ENCODE measurements around the gene FRMD4B.
"Not testable (repeated sequence)": the region's sequence is repeated elsewhere in the genome, so short reads cannot be mapped to it uniquely, and the experiment has no call there.

The FRMD4B gene

GRCh38 chr3:69276884-69277283 is 109.0 kb downstream of the FRMD4B start:
- no peak for DNase-seq

GRCh38 chr3:69276191-69276590 is 109.7 kb downstream of the FRMD4B start:
- not testable (repeated sequence) for DNase-seq

DNA sequence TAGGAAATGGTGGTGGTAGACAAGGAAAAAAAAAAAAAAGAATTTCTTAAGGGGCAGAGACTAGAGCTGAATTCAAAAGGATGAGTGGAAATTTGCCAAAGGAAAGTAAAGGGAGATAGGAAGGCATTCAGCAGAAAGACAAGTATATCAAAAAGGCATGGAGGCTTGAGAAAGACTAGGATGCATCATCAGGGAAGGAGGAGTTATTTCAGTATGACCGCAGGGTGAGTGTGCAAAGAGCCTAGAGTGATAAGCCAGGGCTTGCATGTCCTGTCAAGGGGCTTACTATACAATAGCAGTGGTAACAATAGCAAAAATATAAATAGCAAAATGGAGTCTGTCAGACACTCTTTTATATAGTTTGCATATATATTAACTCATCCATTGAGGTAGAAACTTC is 112.0 kb downstream of the FRMD4B start:
- DNase-seq: no peak

DNA sequence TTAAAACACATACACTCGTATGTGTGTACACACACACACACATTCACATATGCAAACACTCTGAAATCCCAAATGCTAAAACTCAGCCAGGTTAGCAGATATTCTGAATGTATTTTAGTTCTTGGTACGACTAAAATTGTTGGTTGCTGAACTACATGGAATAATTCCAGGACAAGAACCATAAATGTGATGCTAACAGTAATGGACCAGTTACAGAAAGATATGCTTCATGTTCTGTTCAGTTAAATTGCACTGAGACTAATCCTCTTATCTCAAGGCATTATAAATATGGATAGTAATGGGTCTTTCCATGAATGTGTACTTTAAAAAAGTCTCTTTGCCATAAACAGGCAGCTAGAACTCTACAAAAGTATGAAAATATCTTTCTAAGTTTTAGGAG is 113.3 kb downstream of the FRMD4B start:
- no peak for DNase-seq

- no peak for DNase-seq
Observed at GRCh38 chr3:69271098-69271497, 114.8 kb downstream of the FRMD4B start.

- no peak for DNase-seq
Observed at GRCh38 chr3:69266585-69266984, 119.3 kb downstream of the FRMD4B start.

DNA sequence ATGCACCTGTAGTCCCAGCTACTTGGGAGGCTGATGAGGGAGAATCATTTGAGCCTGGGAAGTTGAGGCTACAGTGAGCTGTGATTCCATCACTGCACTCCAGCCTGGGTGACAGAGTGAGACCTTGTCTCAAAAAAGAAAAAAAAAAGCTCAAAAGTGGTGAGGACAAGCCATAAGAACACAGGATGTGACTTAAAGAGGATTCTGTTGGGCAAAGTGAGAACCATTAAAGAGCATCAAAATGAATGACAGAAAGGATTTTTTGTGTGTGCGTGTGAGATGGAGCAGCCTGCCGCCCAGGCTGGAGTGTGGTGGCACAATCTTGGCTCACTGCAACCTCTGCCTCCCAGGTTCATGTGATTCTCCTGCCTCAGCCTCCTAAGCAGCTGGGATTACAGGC is 119.8 kb downstream of the FRMD4B start:
- not testable (repeated sequence) for DNase-seq

DNA sequence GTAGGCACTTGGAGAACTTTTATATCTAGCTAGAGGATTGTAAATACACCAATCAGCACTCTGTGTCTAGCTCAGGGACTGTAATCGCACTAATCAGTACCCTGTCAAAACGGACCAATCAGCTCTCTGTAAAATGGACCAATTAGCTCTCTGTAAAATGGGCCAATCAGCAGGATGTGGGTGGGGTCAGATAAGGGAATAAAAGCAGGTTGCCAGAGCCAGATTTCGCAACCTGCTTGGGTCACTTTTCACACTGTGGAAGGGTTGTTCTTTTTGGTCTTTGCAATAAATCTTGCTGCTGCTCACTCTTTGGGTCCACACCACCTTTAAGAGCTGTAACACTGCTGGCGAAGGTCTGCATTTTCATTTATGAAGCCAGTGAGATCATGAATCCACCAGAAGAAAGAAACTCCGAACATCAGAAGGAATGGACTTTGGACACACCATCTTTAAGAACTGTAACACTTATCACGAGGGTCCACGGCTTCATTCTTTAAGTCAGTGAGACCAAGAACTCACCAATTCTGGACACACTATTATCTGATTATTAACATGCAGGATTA is 125.0 kb downstream of the FRMD4B start:
- DNase-seq: not testable (repeated sequence)

- no peak for DNase-seq
Observed at GRCh38 chr3:69260216-69260787, 125.6 kb downstream of the FRMD4B start.

- no peak for DNase-seq
Observed at GRCh38 chr3:69259125-69259524, 126.8 kb downstream of the FRMD4B start.

GRCh38 chr3:69255928-69256327 is 130.0 kb downstream of the FRMD4B start:
- DNase-seq: no peak

GRCh38 chr3:69254351-69254750 is 131.5 kb downstream of the FRMD4B start:
- no peak for DNase-seq

GRCh38 chr3:69252631-69253030 is 133.3 kb downstream of the FRMD4B start:
- DNase-seq: no peak

DNA sequence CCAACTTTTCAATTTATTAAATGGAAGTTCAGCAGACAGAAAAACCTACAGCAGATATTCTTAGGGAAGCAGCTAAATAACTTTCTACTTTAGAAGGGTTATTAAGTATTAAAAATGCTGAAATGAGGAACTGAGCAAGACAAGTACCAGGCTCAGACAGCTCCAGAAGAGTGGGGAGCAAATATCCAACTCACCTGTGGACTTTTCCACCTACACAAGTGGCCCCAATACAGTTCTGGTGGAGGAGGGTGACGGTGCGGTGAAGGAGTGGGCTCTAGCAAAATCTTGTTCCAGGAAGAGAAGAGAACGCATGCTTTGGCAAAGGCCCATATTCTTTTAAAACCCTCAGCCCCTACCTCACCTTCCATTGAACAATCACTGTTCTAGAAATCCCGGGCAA is 133.7 kb downstream of the FRMD4B start:
- no peak for DNase-seq

- DNase-seq: no peak
Observed at GRCh38 chr3:69251078-69251805, 134.6 kb downstream of the FRMD4B start.

DNA sequence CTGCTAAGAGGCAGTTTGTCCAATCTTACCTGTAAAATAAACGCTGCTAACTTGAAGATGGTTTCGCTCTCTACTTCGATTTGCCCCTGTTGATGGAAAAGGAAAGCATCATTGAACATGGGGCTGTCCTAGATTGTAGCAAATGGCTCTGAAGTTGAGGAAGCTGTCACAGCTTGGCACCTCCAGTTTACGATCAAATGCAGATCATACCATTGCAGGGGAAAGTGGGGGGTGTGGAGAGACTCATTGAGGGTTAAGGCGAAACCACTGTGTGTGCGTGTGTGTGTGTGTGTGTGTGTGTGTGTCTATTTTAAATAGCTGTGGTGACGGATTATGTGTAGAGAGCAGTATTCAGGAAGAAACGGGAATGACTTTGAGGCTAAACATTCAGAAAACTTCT is 135.9 kb downstream of the FRMD4B start:
- DNase-seq: peak; percentile 51 to 58

DNA sequence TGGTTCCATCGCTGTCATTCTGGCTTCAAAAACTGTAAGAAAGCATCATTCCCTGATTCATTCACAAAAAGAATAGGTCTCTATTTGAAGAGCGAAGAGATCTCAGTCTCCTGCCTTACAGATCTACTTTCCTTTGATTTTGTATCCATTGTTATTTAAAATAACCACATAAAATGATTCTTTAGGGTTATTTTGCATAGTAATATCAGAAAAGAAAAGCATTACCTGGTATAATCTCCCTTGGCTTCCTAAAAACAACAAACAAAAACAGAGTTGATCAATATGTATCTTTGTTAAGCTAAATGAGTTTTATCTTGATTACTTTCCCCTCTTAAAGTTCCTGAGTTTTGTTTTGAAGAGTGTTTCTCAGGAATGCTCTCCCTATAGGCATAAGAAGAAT is 136.9 kb downstream of the FRMD4B start:
- no peak for DNase-seq

GRCh38 chr3:69248436-69248835 is 137.5 kb downstream of the FRMD4B start:
- DNase-seq: no peak

GRCh38 chr3:69246612-69247011 is 139.3 kb downstream of the FRMD4B start:
- no peak for DNase-seq

GRCh38 chr3:69244039-69244438 is 141.8 kb downstream of the FRMD4B start:
- no peak for DNase-seq

DNA sequence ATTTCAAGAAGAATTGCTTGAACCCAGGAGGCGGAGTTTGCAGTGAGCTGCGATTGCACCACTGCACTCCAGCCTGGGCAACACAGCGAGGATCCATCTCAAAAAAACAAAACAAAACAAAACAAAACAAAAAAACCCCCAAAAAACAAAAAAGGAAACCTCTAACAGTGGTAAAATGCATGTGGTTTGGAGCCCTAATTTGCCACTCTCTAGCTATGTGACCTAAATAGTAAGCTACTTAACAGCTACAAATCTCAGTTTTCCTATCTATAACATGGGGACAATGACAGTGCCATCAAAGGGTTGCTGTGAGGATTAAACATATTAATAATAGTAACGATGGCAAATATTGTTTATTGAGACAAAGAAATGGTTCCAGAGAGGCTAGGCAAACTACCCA is 144.1 kb downstream of the FRMD4B start:
- DNase-seq: no peak

DNA sequence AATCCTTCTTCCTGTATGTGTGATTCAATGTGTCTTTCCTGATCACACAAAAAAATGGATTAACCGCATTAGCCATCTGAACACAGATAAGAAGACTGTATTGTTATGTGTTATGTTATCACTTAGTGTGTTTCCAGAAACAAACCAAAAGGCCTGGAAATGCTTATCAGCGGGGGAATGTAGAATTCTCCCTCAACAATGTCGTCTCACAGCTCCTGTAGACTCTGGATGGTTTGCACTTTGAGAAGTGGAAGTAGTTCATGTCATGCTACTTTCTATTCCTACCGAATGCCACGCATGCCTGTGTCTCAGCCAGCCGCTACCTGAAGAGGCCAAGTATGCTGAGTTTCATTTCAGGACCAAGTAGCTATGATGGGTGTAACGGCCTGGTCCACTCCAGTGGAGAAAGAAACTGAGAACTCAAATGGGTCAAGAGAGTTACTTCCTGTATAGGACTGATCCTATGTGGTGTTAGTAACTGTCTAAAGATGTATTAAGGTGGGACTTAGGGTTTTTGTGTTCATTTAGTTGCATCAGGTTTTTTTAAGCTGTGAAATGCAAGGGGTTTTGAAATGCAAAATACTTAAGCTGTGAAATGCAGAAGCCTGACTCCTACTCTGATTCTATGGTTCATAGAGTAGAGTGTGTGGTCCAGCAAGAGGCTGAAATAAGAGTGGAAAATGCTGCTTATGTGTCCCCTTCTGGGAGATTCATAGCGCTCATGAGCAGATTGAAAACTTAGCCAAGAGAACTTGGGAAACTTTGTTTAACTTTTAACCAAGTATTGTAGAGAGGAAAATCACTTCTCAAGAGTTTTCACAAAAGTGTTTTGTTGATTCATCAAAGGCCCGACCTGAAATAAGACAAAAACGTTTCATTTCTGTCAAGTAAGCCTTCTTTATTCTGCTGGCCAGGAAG is 145.0 kb downstream of the FRMD4B start:
- no peak for DNase-seq

DNA sequence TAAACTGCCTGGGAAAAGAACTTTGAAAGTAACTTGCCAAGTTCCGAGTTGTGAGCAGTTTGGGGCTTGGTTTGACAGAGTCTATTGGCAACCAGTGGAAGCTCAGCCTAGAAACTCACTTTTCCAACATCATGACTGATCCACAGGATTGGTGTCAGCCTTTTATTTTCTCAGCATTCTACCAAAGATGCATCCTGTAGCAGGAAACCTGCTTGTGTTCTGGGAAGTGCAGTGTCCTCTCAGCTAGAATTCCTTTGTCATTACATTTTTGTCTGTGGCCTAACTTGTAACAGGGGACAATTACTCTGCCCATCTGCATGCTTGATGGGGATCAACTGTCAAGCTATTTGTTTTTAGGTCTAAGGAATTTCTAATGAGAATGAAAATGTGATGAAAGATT is 146.8 kb downstream of the FRMD4B start:
- no peak for DNase-seq
